IMR-90 (cell line): ENCODE data around the gene CIDEC. TPM values are rescaled to one million over a fixed set of nuclear protein-coding genes. Genes with fewer than 3 reads are reported as not detected.

Experiments used
- ATAC-seq: fragments of 200-7000 bp; cut with Tn5 transposase; 2 replicates; pipeline ENCODE4 v1.9.1; 2020; ENCODE audit warnings: low read depth, mild to moderate bottlenecking, moderate library complexity
- BruUV-seq: library from RNA; stranded (reverse); fragments of 400-500 nt; replicated peaks from 2 replicates; lab custom pipeline; 2021; lab: Mats Ljungman, UMichigan
- CTCF ChIA-PET: fragments of 300-600 bp; formaldehyde crosslinking; extraction: SDS; loops from one replicate; lab custom pipeline; 2021; ENCODE audit warnings: antibody characterized with exemption; lab: Yijun Ruan, JAX
- POLR2A ChIA-PET: fragments of 300-600 bp; sonication (Branson Sonifier 250); formaldehyde crosslinking; loops from one replicate; lab custom pipeline; 2022; ENCODE audit warnings: antibody characterized with exemption; ENCODE audit not compliant: unreplicated experiment; lab: Charles Lee
- DNase-seq: peaks from one replicate; pipeline ENCODE4 v3.0.0; 2013
- H2AFZ ChIP-seq: replicated peaks from 2 replicates; pipeline ENCODE3; 2013; ENCODE audit warnings: low read length, mild to moderate bottlenecking; ENCODE audit not compliant: poor library complexity
- H2AK5ac ChIP-seq: 2 replicates; pipeline ENCODE4 v1.6.1; 2013; ENCODE audit warnings: low read depth, low read length, inconsistent platforms
- H2AK9ac ChIP-seq: replicated peaks from 2 replicates; pipeline ENCODE3; 2013; ENCODE audit warnings: mild to moderate bottlenecking, low read depth, low read length, moderate library complexity; ENCODE audit not compliant: poor library complexity
- H2BK120ac ChIP-seq: 2 replicates; pipeline ENCODE4 v1.6.1; 2013; ENCODE audit warnings: low read depth, low read length, inconsistent platforms
- H2BK15ac ChIP-seq: 3 replicates; pipeline ENCODE4 v1.6.1; 2013; ENCODE audit warnings: low read depth, low read length, inconsistent platforms
- H2BK20ac ChIP-seq: 2 replicates; pipeline ENCODE4 v1.6.1; 2013; ENCODE audit warnings: low read depth, mild to moderate bottlenecking, inconsistent platforms, low read length, moderate library complexity
- H2BK5ac ChIP-seq: 2 replicates; pipeline ENCODE4 v1.6.1; 2013; ENCODE audit warnings: mild to moderate bottlenecking, low read depth, low read length, inconsistent platforms; ENCODE audit not compliant: poor library complexity, severe bottlenecking
- H3K14ac ChIP-seq: replicated peaks from 2 replicates; pipeline ENCODE4 v1.6.1; 2013; ENCODE audit warnings: low read depth, low read length, inconsistent platforms
- H3K18ac ChIP-seq: 2 replicates; pipeline ENCODE4 v1.6.1; 2013; ENCODE audit warnings: low read depth, low read length, control low read depth
- H3K23ac ChIP-seq: 2 replicates; pipeline ENCODE4 v1.6.1; 2013; ENCODE audit warnings: low read depth, low read length, inconsistent platforms
- H3K27ac ChIP-seq: 2 replicates; pipeline ENCODE4 v1.5.1; 2013; ENCODE audit warnings: mild to moderate bottlenecking, control low read depth, low read length; ENCODE audit not compliant: insufficient read depth
- H3K27me3 ChIP-seq: 2 replicates; pipeline ENCODE4 v1.6.1; 2013; ENCODE audit warnings: low read length; ENCODE audit not compliant: control insufficient read depth, insufficient read depth
- H3K36me3 ChIP-seq: 2 replicates; pipeline ENCODE4 v1.6.1; 2013; ENCODE audit warnings: low read length, mixed read lengths; ENCODE audit not compliant: control insufficient read depth, insufficient read depth
- H3K4ac ChIP-seq: 2 replicates; pipeline ENCODE4 v1.6.1; 2013; ENCODE audit warnings: low read depth, low read length, inconsistent platforms
- H3K4me1 ChIP-seq: 2 replicates; pipeline ENCODE4 v1.6.1; 2013; ENCODE audit warnings: low read length, mixed read lengths; ENCODE audit not compliant: control insufficient read depth, insufficient read depth
- H3K4me2 ChIP-seq: 2 replicates; pipeline ENCODE4 v1.6.1; 2013; ENCODE audit warnings: low read depth, mild to moderate bottlenecking, control low read depth, low read length, moderate library complexity
- H3K4me3 ChIP-seq: 2 replicates; pipeline ENCODE4 v1.5.1; 2013; ENCODE audit warnings: low read depth, mild to moderate bottlenecking, control low read depth, low read length, moderate library complexity; ENCODE audit not compliant: insufficient read depth
- H3K56ac ChIP-seq: 2 replicates; pipeline ENCODE4 v1.6.1; 2013; ENCODE audit warnings: low read length, inconsistent platforms; ENCODE audit not compliant: insufficient read depth; ENCODE audit errors: extremely low read depth
- H3K79me1 ChIP-seq, 2 experiments: 2 replicates each; pipeline ENCODE4 v1.6.1; 2013; ENCODE audit warnings: low read length in 2 of 2, inconsistent platforms in 1 of 2, low read depth in 1 of 2
- H3K9ac ChIP-seq: 2 replicates; pipeline ENCODE4 v1.6.1; 2013; ENCODE audit warnings: low read depth, low read length, control low read depth
- H3K9me1 ChIP-seq: 2 replicates; pipeline ENCODE4 v1.6.1; 2013; ENCODE audit warnings: low read length, inconsistent platforms; ENCODE audit not compliant: insufficient read depth
- H3K9me3 ChIP-seq: 2 replicates; pipeline ENCODE4 v1.6.1; 2013; ENCODE audit warnings: low read length; ENCODE audit not compliant: control insufficient read depth, insufficient read depth
- H4K20me1 ChIP-seq: 2 replicates; pipeline ENCODE4 v1.6.1; 2013; ENCODE audit warnings: low read length, inconsistent platforms; ENCODE audit not compliant: insufficient read depth
- H4K5ac ChIP-seq: 2 replicates; pipeline ENCODE4 v1.6.1; 2013; ENCODE audit warnings: mild to moderate bottlenecking, low read depth, low read length, control low read depth
- H4K8ac ChIP-seq, 2 experiments: 2 replicates each; pipeline ENCODE4 v1.6.1; 2013; ENCODE audit warnings: low read depth in 2 of 2, low read length in 2 of 2, control low read depth in 1 of 2, inconsistent platforms in 1 of 2
- H4K91ac ChIP-seq: 2 replicates; pipeline ENCODE4 v1.6.1; 2013; ENCODE audit warnings: low read depth, low read length, inconsistent platforms; ENCODE audit not compliant: insufficient read depth
- BHLHE40 ChIP-seq: fragments of 150-350 bp; IDR thresholded peaks from 2 replicates; pipeline ENCODE4 v1.6.1; 2016; ENCODE audit warnings: mild to moderate bottlenecking, low read depth, low read length
- CEBPB ChIP-seq: IDR thresholded peaks from 2 replicates; pipeline ENCODE4 v1.6.1; 2012; ENCODE audit warnings: low read depth, low read length, improper control_type of control experiment
- CHD1 ChIP-seq: IDR thresholded peaks from 2 replicates; pipeline ENCODE4 v1.6.1; 2012; ENCODE audit warnings: low read depth, low read length, improper control_type of control experiment
- FOS ChIP-seq: fragments of 150-350 bp; IDR thresholded peaks from 2 replicates; pipeline ENCODE4 v1.6.1; 2016; ENCODE audit warnings: low read depth, low read length
- MAFK ChIP-seq: IDR thresholded peaks from 2 replicates; pipeline ENCODE4 v1.6.1; 2012; ENCODE audit warnings: low read depth, low read length, improper control_type of control experiment
- MAZ ChIP-seq: IDR thresholded peaks from 2 replicates; pipeline ENCODE4 v1.6.1; 2012; ENCODE audit warnings: low read depth, mild to moderate bottlenecking, low read length, improper control_type of control experiment, moderate library complexity, borderline replicate concordance
- MXI1 ChIP-seq: IDR thresholded peaks from 2 replicates; pipeline ENCODE4 v1.6.1; 2012; ENCODE audit warnings: low read depth, mild to moderate bottlenecking, low read length, moderate library complexity, borderline replicate concordance
- NFE2L2 ChIP-seq: fragments of 150-350 bp; IDR thresholded peaks from 2 replicates; pipeline ENCODE4 v1.6.1; 2016; ENCODE audit warnings: low read depth, mild to moderate bottlenecking, low read length
- POLR2A ChIP-seq: IDR thresholded peaks from 2 replicates; pipeline ENCODE4 v1.6.1; 2012; ENCODE audit warnings: mild to moderate bottlenecking, low read depth, low read length
- RAD21 ChIP-seq: IDR thresholded peaks from 2 replicates; pipeline ENCODE4 v1.6.1; 2012; ENCODE audit warnings: low read length, improper control_type of control experiment
- RCOR1 ChIP-seq: IDR thresholded peaks from 2 replicates; pipeline ENCODE4 v1.6.1; 2012; ENCODE audit warnings: mild to moderate bottlenecking, low read length, improper control_type of control experiment; ENCODE audit not compliant: insufficient replicate concordance
- RFX5 ChIP-seq: IDR thresholded peaks from 2 replicates; pipeline ENCODE4 v1.8.0; 2012; ENCODE audit warnings: low read depth, mild to moderate bottlenecking, low read length, moderate library complexity
- SMC3 ChIP-seq: fragments of 150-350 bp; IDR thresholded peaks from 2 replicates; pipeline ENCODE4 v1.6.1; 2016; ENCODE audit warnings: low read depth, mild to moderate bottlenecking, antibody characterized with exemption, low read length, moderate library complexity
- USF2 ChIP-seq: fragments of 150-350 bp; IDR thresholded peaks from 2 replicates; pipeline ENCODE4 v1.6.1; 2017; ENCODE audit warnings: mild to moderate bottlenecking, antibody characterized with exemption, low read length, low read depth
- WGBS, 2 experiments: methylation state at CpG; one replicate each; pipeline versions ENCODE4 v1.1.5 to v1.1.7; 2013; ENCODE audit warnings: missing lambda C conversion rate in 2 of 2; ENCODE audit not compliant: insufficient read length in 1 of 2; ENCODE audit errors: extremely low coverage in 2 of 2; 5-methylcytosine and 5-hydroxymethylcytosine counted together
- dilution Hi-C: fragments of 300-500 bp; cut with HindIII; formaldehyde crosslinking; loops from one replicate; pipeline ENCODE4 v1.14.3; 2018; ENCODE audit warnings: low sequenced_read_pairs; ENCODE audit not compliant: unreplicated experiment
- in situ Hi-C: fragments of 300-500 bp; cut with MboI; formaldehyde crosslinking; loops from 3 replicates; pipeline ENCODE4 v1.14.3; 2019; ENCODE audit warnings: low sequenced_read_pairs, inconsistent platforms, mixed read lengths
- intact Hi-C: fragments of 100-400 bp; cut with micrococcal nuclease; formaldehyde crosslinking; loops from 2 replicates; pipeline ENCODE4 v1.10.0; 2022
- polyA plus RNA-seq, 3 experiments: library from polyadenylated mRNA; depleted of rRNA; stranded (reverse); fragments of >200 nt; gene quantifications; 2 replicates each; pipeline ENCODE4 v1.2.3, GENCODE V29; 2012; ENCODE audit warnings: low replicate concordance in 1 of 3
- total RNA-seq: library from RNA; depleted of rRNA; stranded (reverse); fragments of >200 nt; gene quantifications from 2 replicates; pipeline ENCODE4 v1.2.3, GENCODE V29; 2012
- TF ChIP-seq, protein P1 (sequence below): conservative IDR thresholded peaks from 2 replicates; pipeline ENCODE4 v1.5.1; 2012; ENCODE audit warnings: mild to moderate bottlenecking, low read depth, low read length, improper control_type of control experiment

Gene CIDEC
- total and polyA plus RNA-seq, 2 of the 4 experiments (the other 2 are of a cell fraction) = 0.09 TPM; not detected in 1

DNA sequence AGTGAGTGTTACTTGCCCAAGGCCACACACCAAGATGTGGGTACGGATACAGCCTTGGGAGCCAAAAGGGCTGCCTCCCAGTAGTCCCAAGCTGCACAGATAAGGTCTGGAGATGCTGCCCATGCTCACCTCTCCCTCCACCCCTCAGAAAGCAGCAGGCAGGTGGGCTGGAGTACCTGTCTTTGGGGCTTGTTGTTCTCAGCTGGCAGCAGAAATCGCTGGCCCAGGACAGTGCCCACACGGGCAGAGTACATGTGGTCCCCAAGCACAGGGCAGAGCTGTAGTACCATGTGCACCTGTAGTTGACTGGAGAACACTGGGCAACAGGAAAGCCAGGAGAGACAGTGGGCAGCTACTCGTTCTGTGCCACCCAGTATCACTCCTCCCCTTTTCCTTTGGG lies 41.2 kb downstream of the CIDEC start:
- H2AK5ac ChIP-seq = no peak overlapping the region
- H4K20me1 ChIP-seq = no peaks in the 10 kb centered on the region; the same call in 1 of the 2 replicates
- H4K5ac ChIP-seq = no peak overlapping the region
- H3K27ac ChIP-seq = no peak overlapping the region
- no peak overlapping the region for H2BK15ac ChIP-seq
- in situ Hi-C loops = no loop called here
- H4K91ac ChIP-seq = no peak overlapping the region
- H3K23ac ChIP-seq = no peak overlapping the region
- no peak overlapping the region for H3K4me3 ChIP-seq
- no peak overlapping the region for H3K4me2 ChIP-seq
- no peak overlapping the region for H2AFZ ChIP-seq
- dilution Hi-C loops = no loop called here
- H2AK9ac ChIP-seq = no peak overlapping the region
- ATAC-seq = no peak
- H3K79me1 ChIP-seq = peaks cover 9 to 25% of the 10 kb centered on the region in 2 experiments
- no peaks in the 10 kb centered on the region for H3K9me1 ChIP-seq
- TF ChIP-seq SMC3 (no peak), CHD1 (no peak), MAZ (no peak), MXI1 (no peak), RAD21 (no peak), NFE2L2 (no peak), BHLHE40 (no peak), FOS (no peak), RFX5 (no peak), POLR2A (no peak), USF2 (no peak), RCOR1 (no peak), MAFK (no peak), CEBPB (no peak)
- TF ChIP-seq, protein P1, sequence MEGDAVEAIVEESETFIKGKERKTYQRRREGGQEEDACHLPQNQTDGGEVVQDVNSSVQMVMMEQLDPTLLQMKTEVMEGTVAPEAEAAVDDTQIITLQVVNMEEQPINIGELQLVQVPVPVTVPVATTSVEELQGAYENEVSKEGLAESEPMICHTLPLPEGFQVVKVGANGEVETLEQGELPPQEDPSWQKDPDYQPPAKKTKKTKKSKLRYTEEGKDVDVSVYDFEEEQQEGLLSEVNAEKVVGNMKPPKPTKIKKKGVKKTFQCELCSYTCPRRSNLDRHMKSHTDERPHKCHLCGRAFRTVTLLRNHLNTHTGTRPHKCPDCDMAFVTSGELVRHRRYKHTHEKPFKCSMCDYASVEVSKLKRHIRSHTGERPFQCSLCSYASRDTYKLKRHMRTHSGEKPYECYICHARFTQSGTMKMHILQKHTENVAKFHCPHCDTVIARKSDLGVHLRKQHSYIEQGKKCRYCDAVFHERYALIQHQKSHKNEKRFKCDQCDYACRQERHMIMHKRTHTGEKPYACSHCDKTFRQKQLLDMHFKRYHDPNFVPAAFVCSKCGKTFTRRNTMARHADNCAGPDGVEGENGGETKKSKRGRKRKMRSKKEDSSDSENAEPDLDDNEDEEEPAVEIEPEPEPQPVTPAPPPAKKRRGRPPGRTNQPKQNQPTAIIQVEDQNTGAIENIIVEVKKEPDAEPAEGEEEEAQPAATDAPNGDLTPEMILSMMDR = no peak
- no TSS peak for BruUV-seq
- H3K4ac ChIP-seq = no peak overlapping the region
- H3K14ac ChIP-seq = no peak overlapping the region
- peaks cover 46% of the 10 kb centered on the region for H3K36me3 ChIP-seq
- no peaks in the 10 kb centered on the region for H3K4me1 ChIP-seq
- no peaks in the 10 kb centered on the region for H3K9me3 ChIP-seq
- intact Hi-C loops = no loop called here
- no peak overlapping the region for H2BK5ac ChIP-seq
- no peak overlapping the region for H2BK120ac ChIP-seq
- ChIA-PET POLR2A (no interaction called here), CTCF (no interaction called here)
- WGBS, 2 experiments = 100% methylated on average over 1 of the region's 4 CpGs; no CpG with 5 or more reads in 1 of the 2 experiments
- no peak overlapping the region for H3K18ac ChIP-seq
- no peaks in the 10 kb centered on the region for H3K27me3 ChIP-seq
- no peak overlapping the region for H2BK20ac ChIP-seq
- H3K56ac ChIP-seq = no peak overlapping the region
- DNase-seq = no peak
- H4K8ac ChIP-seq = no peak overlapping the region
- H3K9ac ChIP-seq = no peak overlapping the region
